CD4-positive, alpha-beta T cell treated with Interleukin-12 subunit alpha and Interleukin-12 subunit beta, for 1 hour (primary cell): ENCODE results near the gene KLK1.

Source experiments
- DNase-seq: peaks from one replicate; pipeline ENCODE4 v3.0.0-alpha.2; 2020

KLK1 gene

DNA sequence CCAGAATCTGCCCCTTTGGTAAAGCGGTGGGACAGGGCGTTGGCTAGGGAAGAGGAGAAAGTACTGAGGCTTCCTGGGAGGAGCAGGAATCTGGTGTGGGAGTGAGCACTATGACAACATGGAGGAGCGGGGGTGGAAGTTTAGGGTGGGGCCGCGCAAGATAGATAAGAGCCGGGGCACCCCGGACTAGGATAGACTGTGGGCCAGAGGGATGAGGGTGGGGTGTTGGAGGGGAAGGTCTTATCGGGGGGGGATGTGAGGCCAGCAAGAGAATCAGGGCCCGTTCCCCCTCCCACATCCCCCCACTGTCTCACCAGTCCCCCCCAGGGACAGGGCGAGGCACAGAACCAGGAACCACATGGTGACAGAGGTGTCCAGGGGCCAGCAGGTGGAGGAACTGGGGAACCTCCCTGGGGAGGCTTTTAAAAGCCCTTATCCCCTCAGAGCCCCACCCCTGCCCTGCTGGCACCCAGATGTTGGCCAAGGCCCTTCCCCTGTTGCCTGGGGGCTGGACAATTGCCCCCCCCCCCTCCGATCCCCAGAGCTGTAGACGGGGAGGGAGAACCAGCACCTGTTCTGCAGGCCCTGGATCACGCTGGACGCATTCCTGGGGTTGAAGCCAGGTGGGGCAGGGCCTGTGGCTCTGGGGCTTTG, at the start of gene KLK1:
Gene KLK1, minus strand, starts transcription at position 399 of the 654 bp plus-strand sequence. Its CDS starts 39 bp downstream, at position 360.
- no peak for DNase-seq

DNA sequence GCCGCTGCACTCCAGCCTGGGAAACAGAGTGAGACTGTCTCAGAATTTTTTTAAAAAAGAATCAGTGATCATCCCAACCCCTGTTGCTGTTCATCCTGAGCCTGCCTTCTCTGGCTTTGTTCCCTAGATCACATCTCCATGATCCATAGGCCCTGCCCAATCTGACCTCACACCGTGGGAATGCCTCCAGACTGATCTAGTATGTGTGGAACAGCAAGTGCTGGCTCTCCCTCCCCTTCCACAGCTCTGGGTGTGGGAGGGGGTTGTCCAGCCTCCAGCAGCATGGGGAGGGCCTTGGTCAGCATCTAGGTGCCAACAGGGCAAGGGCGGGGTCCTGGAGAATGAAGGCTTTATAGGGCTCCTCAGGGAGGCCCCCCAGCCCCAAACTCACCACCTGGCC, 49.5 kb upstream of the KLK1 start, which contains the start of gene KLK2:
Gene KLK2, plus strand, starts transcription at position 384 of the 400 bp plus-strand sequence. CDS start 35 bp downstream, outside the sequence.
- DNase-seq: no peak

DNA sequence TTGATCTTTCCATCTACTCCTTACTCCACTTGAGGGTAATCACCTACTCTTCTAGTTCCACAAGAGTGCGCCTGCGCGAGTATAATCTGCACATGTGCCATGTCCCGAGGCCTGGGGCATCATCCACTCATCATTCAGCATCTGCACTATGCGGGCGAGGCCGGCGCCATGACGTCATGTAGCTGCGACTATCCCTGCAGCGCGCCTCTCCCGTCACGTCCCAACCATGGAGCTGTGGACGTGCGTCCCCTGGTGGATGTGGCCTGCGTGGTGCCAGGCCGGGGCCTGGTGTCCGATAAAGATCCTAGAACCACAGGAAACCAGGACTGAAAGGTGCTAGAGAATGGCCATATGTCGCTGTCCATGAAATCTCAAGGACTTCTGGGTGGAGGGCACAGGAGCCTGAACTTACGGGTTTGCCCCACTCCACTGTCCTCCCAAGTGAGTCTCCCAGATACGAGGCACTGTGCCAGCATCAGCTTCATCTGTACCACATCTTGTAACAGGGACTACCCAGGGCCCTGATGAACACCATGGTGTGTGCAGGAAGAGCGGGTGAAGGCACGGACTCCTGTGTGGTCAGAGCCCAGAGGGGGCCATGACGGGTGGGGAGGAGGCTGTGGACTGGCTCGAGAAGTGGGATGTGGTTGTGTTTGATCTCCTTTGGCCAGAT, 47.0 kb upstream of the KLK1 start:
- no peak for DNase-seq

DNA sequence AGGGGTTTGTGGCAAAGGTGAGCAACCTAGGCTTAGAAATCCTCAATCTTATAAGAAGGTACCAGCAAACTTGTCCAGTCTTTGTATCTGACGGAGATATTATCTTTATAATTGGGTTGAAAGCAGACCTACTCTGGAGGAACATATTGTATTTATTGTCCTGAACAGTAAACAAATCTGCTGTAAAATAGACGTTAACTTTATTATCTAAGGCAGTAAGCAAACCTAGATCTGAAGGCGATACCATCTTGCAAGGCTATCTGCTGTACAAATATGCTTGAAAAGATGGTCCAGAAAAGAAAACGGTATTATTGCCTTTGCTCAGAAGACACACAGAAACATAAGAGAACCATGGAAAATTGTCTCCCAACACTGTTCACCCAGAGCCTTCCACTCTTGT, 45.9 kb upstream of the KLK1 start:
- no peak for DNase-seq

GRCh38 chr19:50861496-50862286, 38.1 kb upstream of the KLK1 start:
- DNase-seq: no peak

DNA sequence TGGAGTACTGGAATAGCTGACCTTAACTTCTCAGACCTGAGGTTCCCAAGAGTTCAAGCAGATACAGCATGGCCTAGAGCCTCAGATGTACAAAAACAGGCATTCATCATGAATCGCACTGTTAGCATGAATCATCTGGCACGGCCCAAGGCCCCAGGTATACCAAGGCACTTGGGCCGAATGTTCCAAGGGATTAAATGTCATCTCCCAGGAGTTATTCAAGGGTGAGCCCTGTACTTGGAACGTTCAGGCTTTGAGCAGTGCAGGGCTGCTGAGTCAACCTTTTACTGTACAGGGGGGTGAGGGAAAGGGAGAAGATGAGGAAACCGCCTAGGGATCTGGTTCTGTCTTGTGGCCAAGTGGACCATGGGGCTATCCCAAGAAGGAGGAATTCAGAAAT, 37.4 kb upstream of the KLK1 start:
- DNase-seq: no peak

- no peak for DNase-seq
These were observed 36.3 kb upstream of the KLK1 start for GRCh38 chr19:50859849-50860248.

- DNase-seq: no peak
These were observed 35.3 kb upstream of the KLK1 start for GRCh38 chr19:50858886-50859285.

DNA sequence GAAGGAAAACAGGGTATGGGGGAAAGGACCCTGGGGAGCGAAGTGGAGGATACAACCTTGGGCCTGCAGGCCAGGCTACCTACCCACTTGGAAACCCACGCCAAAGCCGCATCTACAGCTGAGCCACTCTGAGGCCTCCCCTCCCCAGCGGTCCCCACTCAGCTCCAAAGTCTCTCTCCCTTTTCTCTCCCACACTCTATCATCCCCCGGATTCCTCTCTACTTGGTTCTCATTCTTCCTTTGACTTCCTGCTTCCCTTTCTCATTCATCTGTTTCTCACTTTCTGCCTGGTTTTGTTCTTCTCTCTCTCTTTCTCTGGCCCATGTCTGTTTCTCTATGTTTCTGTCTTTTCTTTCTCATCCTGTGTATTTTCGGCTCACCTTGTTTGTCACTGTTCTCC, 33.8 kb upstream of the KLK1 start:
- DNase-seq: no peak

DNA sequence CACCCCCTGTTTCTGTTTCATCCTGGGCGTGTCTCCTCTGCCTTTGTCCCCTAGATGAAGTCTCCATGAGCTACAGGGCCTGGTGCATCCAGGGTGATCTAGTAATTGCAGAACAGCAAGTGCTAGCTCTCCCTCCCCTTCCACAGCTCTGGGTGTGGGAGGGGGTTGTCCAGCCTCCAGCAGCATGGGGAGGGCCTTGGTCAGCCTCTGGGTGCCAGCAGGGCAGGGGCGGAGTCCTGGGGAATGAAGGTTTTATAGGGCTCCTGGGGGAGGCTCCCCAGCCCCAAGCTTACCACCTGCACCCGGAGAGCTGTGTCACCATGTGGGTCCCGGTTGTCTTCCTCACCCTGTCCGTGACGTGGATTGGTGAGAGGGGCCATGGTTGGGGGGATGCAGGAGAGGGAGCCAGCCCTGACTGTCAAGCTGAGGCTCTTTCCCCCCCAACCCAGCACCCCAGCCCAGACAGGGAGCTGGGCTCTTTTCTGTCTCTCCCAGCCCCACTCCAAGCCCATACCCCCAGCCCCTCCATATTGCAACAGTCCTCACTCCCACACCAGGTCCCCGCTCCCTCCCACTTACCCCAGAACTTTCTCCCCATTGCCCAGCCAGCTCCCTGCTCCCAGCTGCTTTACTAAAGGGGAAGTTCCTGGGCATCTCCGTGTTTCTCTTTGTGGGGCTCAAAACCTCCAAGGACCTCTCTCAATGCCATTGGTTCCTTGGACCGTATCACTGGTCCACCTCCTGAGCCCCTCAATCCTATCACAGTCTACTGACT, 31.2 kb upstream of the KLK1 start, which contains the start of gene KLK3:
Gene KLK3, plus strand, starts transcription at position 280 of the 775 bp plus-strand sequence. Its CDS starts 41 bp downstream, at position 321.
- DNase-seq: no peak

DNA sequence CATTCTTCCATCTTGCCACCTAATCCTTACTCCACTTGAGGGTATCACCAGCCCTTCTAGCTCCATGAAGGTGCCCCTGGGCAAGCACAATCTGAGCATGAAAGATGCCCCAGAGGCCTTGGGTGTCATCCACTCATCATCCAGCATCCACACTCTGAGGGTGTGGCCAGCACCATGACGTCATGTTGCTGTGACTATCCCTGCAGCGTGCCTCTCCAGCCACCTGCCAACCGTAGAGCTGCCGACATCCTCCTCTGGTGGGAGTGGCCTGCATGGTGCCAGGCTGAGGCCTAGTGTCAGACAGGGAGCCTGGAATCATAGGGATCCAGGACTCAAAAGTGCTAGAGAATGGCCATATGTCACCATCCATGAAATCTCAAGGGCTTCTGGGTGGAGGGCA, 28.0 kb upstream of the KLK1 start:
- DNase-seq: no peak

DNA sequence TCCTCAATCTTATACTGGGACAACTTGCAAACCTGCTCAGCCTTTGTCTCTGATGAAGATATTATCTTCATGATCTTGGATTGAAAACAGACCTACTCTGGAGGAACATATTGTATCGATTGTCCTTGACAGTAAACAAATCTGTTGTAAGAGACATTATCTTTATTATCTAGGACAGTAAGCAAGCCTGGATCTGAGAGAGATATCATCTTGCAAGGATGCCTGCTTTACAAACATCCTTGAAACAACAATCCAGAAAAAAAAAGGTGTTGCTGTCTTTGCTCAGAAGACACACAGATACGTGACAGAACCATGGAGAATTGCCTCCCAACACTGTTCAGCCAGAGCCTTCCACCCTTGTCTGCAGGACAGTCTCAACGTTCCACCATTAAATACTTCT, 27.2 kb upstream of the KLK1 start:
- no peak for DNase-seq

- no peak for DNase-seq
These were observed 20.8 kb upstream of the KLK1 start for GRCh38 chr19:50844296-50844935.

- DNase-seq: no peak
These were observed 20.2 kb upstream of the KLK1 start for GRCh38 chr19:50843701-50844221.

- DNase-seq: no peak
These were observed 19.6 kb upstream of the KLK1 start for GRCh38 chr19:50843205-50843604.

DNA sequence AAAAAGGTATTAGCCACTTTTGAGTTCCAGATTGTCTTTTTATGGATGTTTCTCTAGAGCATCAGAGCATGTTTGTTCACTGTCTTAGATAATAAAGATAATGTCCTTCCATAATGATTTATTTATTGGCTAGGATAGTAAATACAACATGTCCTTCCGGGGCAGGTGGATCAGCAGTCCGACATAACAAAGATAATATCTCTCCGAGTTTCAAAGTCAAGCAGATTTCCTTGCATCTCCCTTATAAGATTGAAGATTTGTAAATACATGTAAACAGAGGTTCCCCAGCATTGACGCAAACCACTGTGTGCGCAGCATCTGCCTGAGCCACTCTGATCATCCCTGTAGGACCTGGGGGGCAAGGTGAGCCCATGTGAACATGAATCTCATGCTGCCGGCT, 18.5 kb upstream of the KLK1 start:
- no peak for DNase-seq

- no peak for DNase-seq
These were observed 16.4 kb upstream of the KLK1 start for GRCh38 chr19:50839712-50840655.

- DNase-seq: no peak
These were observed 14.7 kb upstream of the KLK1 start for GRCh38 chr19:50838239-50838638.

GRCh38 chr19:50837300-50837699, 13.7 kb upstream of the KLK1 start:
- DNase-seq: no peak

- no peak for DNase-seq
These were observed 13.1 kb upstream of the KLK1 start for GRCh38 chr19:50836543-50837195.
